Keratinocyte (primary cell): ENCODE measurements around the gene EHBP1. TPM values are rescaled to one million over a fixed set of nuclear protein-coding genes. Genes with fewer than 3 reads are reported as not detected.

Experiments
- DNase-seq: peaks from one replicate; pipeline ENCODE4 v3.0.0-alpha.2; 2011; ENCODE audit warnings: low read depth, missing footprints, low spot score
- FAIRE-seq: peaks from 2 replicates; lab custom pipeline; 2011; peaks lifted over from hg19 to GRCh38; lab: Jason Lieb, UNC
- H2AFZ ChIP-seq: 2 replicates; pipeline ENCODE4 v1.6.0; 2012; ENCODE audit warnings: low read length, control low read depth, inconsistent platforms; ENCODE audit not compliant: control insufficient read depth
- H3K27ac ChIP-seq: 2 replicates; pipeline ENCODE4 v1.5.1; 2011; ENCODE audit warnings: low read length; ENCODE audit not compliant: control insufficient read depth, insufficient read depth
- H3K27me3 ChIP-seq: 3 replicates; pipeline ENCODE4 v1.6.0; 2011; ENCODE audit warnings: low read length; ENCODE audit not compliant: control insufficient read depth, insufficient read depth; ENCODE audit errors: extremely low read depth
- H3K36me3 ChIP-seq, 2 experiments: 2 replicates in 1 of 2; 3 replicates in 1 of 2; pipeline ENCODE4 v1.5.1; 2011; ENCODE audit warnings: low read length in 2 of 2, mild to moderate bottlenecking in 1 of 2; ENCODE audit not compliant: control insufficient read depth in 2 of 2, insufficient read depth in 2 of 2; ENCODE audit errors: extremely low read depth in 1 of 2
- H3K4me1 ChIP-seq: 3 replicates; pipeline ENCODE4 v1.5.1; 2011; ENCODE audit warnings: low read length; ENCODE audit not compliant: control insufficient read depth, insufficient read depth; ENCODE audit errors: extremely low read depth
- H3K4me2 ChIP-seq: 3 replicates; pipeline ENCODE4 v1.6.0; 2011; ENCODE audit warnings: low read depth, low read length; ENCODE audit not compliant: control insufficient read depth, insufficient read depth; ENCODE audit errors: extremely low read depth
- H3K4me3 ChIP-seq, 3 experiments: fragments of 200-600 bp in 1 of 3; sonication (generic) in 1 of 3; 2 replicates in 2 of 3; 3 replicates in 1 of 3; pipeline ENCODE4 v1.5.1; 2011 to 2016; ENCODE audit warnings: low read length in 3 of 3, mild to moderate bottlenecking in 3 of 3, control low read depth in 2 of 3, inconsistent platforms in 1 of 3, low read depth in 1 of 3, mixed read lengths in 1 of 3, mixed run types in 1 of 3, moderate library complexity in 1 of 3; ENCODE audit not compliant: control insufficient read depth in 2 of 3, insufficient read depth in 2 of 3; ENCODE audit errors: extremely low read depth in 1 of 3
- H3K79me2 ChIP-seq: 2 replicates; pipeline ENCODE4 v1.6.0; 2012; ENCODE audit warnings: low read length; ENCODE audit not compliant: control insufficient read depth, insufficient read depth
- H3K9ac ChIP-seq: 3 replicates; pipeline ENCODE4 v1.6.0; 2011; ENCODE audit warnings: low read length; ENCODE audit not compliant: control insufficient read depth, insufficient read depth; ENCODE audit errors: extremely low read depth
- H3K9me1 ChIP-seq: 3 replicates; pipeline ENCODE4 v1.6.0; 2011; ENCODE audit warnings: low read length; ENCODE audit not compliant: control insufficient read depth, insufficient read depth; ENCODE audit errors: extremely low read depth
- H3K9me3 ChIP-seq: 2 replicates; pipeline ENCODE4 v1.5.1; 2012; ENCODE audit warnings: low read depth, low read length; ENCODE audit not compliant: control insufficient read depth
- H4K20me1 ChIP-seq: 3 replicates; pipeline ENCODE4 v1.6.0; 2011; ENCODE audit warnings: low read length; ENCODE audit not compliant: control insufficient read depth, insufficient read depth; ENCODE audit errors: extremely low read depth
- CTCF ChIP-seq, 3 experiments: IDR thresholded peaks in 1 of 3; conservative IDR thresholded peaks in 1 of 3; optimal IDR thresholded peaks in 1 of 3; 2 replicates in 2 of 3; 3 replicates in 1 of 3; pipeline versions ENCODE3 to v1.5.1; 2011; ENCODE audit warnings: low read length in 3 of 3, mild to moderate bottlenecking in 3 of 3, moderate library complexity in 2 of 3, control low read depth in 1 of 3, inconsistent platforms in 1 of 3; ENCODE audit not compliant: insufficient read depth in 2 of 3; ENCODE audit errors: extremely low read depth in 1 of 3
- EZH2 ChIP-seq: IDR thresholded peaks from one replicate; pipeline ENCODE4 v1.6.1; 2012; ENCODE audit warnings: inconsistent platforms, mild to moderate bottlenecking, low read length, moderate library complexity
- dilution Hi-C: fragments of 300-500 bp; cut with MboI; formaldehyde crosslinking; loops from one replicate; pipeline ENCODE4 v1.7.0; 2020; ENCODE audit warnings: low sequenced_read_pairs; ENCODE audit not compliant: extremely low pct_ligation_motif_present
- polyA plus RNA-seq, 5 experiments: library from polyadenylated mRNA; depleted of rRNA in 3 of 5; stranded (reverse) in 3 of 5; stranded (forward) in 1 of 5; unstranded in 1 of 5; fragments of >200 nt; gene quantifications; 1 replicate in 1 of 5; 2 replicates in 3 of 5; 3 replicates in 1 of 5; pipeline versions ENCODE4 v1.2.1 to v1.2.3, GENCODE V29; 2011 to 2012; ENCODE audit warnings: missing spikeins in 2 of 5, low read depth in 1 of 5, low replicate concordance in 1 of 5

Gene EHBP1
- polyA plus RNA-seq, 1 donor (not counting 4 experiments of a cell fraction or from before 2014, with no cell fraction given), result 59.0 TPM

- H3K9me1 ChIP-seq, result no peaks in the 10 kb centered on the region
- TF ChIP-seq EZH2 (no peak), CTCF (optimal IDR thresholded peaks at IDR 0.05 in 1 of 3, IDR thresholded peaks at IDR 0.05 in 1 of 3, conservative IDR thresholded peaks at IDR 0.05 in 1 of 3; ENCODE audit: extremely low read depth in 1 of 3, insufficient read depth in 2 of 3, low read length in 3 of 3) (no peak)
- no peak overlapping the region for H3K4me2 ChIP-seq
- H3K27ac ChIP-seq, result no peak overlapping the region
- FAIRE-seq (no peak), DNase-seq (no peak)
- H3K27me3 ChIP-seq, result no peaks in the 10 kb centered on the region
- no peak overlapping the region for H2AFZ ChIP-seq
- H3K36me3 ChIP-seq, result no peaks in the 10 kb centered on the region
- no peak overlapping the region for H3K4me3 ChIP-seq
- no peaks in the 10 kb centered on the region for H4K20me1 ChIP-seq
- H3K9me3 ChIP-seq, result no peaks in the 10 kb centered on the region
- H3K79me2 ChIP-seq, result no peaks in the 10 kb centered on the region
- dilution Hi-C loops, result no loop called here
- no peaks in the 10 kb centered on the region for H3K4me1 ChIP-seq
- no peak overlapping the region for H3K9ac ChIP-seq
Measured at GRCh38 chr2:63066265-63066664, 360.8 kb downstream of the EHBP1 start.

- Histone ChIP-seq H3K9me3 (no peaks in the 10 kb centered on the region), H3K27me3 (no peaks in the 10 kb centered on the region), H4K20me1 (no peaks in the 10 kb centered on the region), H2AFZ (no peak overlapping the region), H3K4me3 (no peak overlapping the region), H3K36me3 (no peaks in the 10 kb centered on the region), H3K9me1 (no peaks in the 10 kb centered on the region), H3K4me2 (no peak overlapping the region), H3K27ac (no peak overlapping the region), H3K79me2 (no peaks in the 10 kb centered on the region), H3K4me1 (no peaks in the 10 kb centered on the region), H3K9ac (no peak overlapping the region)
- FAIRE-seq, result no peak
- no peak for DNase-seq
- TF ChIP-seq EZH2 (no peak), CTCF (optimal IDR thresholded peaks at IDR 0.05 in 1 of 3, IDR thresholded peaks at IDR 0.05 in 1 of 3, conservative IDR thresholded peaks at IDR 0.05 in 1 of 3; ENCODE audit: extremely low read depth in 1 of 3, insufficient read depth in 2 of 3, low read length in 3 of 3) (no peak)
- dilution Hi-C loops, result no loop called here
Measured at GRCh38 chr2:63066838-63067237, 361.3 kb downstream of the EHBP1 start.
